Hepatocyte (in vitro differentiated cells): ENCODE measurements around the gene TOX3.

Experiments
- CTCF ChIP-seq: fragments of 200-600 bp; sonication (generic); IDR thresholded peaks from 2 replicates; pipeline ENCODE4 v1.5.1; 2016; ENCODE audit warnings: antibody characterized with exemption, mild to moderate bottlenecking; ENCODE audit not compliant: poor library complexity
- EZH2 ChIP-seq: fragments of 200-600 bp; sonication (generic); IDR thresholded peaks from 2 replicates; pipeline ENCODE4 v1.6.1; 2016; ENCODE audit warnings: antibody characterized with exemption, mild to moderate bottlenecking, borderline replicate concordance
- EZH2phosphoT487 ChIP-seq: fragments of 200-600 bp; sonication (generic); IDR thresholded peaks from one replicate; pipeline ENCODE4 v1.6.1; 2018; ENCODE audit warnings: antibody characterized with exemption, mild to moderate bottlenecking, low read depth, moderate library complexity; ENCODE audit not compliant: unreplicated experiment, severe bottlenecking

GRCh38 chr16:52450241-52450640 is 96.7 kb downstream of the TOX3 start:
- TF ChIP-seq CTCF (no peak), EZH2 (no peak), EZH2phosphoT487 (no peak)
